Stimulated activated CD4-positive, alpha-beta T cell treated with anti-CD3 and anti-CD28 coated beads, Interleukin-1b, Interleukin-23, amount 100 ng/mL, for 4 hours (primary cell): ENCODE measurements around the gene RIMOC1.
"Not testable (repeated sequence)": the region's sequence is repeated elsewhere in the genome, so short reads cannot be mapped to it uniquely, and the experiment has no call there.

ENCODE experiments used
- DNase-seq, 2 donors: peaks; one replicate each; pipeline ENCODE4 v3.0.0-alpha.2; 2020; ENCODE audit warnings: low read depth in 2 of 2

The RIMOC1 gene

DNA sequence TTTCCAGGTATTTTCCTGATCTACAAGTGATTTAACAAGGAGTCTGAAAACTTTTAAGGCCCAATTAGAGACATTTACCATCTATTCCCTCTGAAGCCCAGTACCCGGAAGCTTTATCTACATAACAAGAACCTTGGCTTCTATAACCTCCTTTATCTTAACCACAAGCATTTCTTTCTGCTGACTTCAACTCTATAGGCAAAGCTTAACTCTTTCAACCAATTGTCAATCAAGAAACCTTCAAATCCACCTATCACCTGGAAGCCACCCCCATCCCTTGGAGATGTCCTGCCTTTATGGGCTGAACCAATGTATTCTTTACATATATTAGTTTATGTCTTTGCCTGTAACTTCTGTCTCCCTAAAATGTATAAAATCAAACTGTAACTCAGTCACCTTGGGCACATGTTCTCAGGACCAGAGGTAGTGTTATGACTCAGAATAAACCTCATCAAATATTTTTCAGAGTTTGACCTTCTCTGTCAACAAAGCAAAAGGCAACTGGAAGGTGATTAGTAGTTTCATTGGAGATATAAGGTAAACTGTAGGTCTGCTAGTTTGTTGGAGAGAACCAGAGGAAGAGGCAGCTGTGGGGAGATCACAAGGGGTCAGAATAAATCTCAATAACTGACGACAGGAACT, 13.0 kb upstream of the RIMOC1 start:
- DNase-seq = no peak

GRCh38 chr5:41892031-41892430, 12.1 kb upstream of the RIMOC1 start:
- DNase-seq = no peak

DNA sequence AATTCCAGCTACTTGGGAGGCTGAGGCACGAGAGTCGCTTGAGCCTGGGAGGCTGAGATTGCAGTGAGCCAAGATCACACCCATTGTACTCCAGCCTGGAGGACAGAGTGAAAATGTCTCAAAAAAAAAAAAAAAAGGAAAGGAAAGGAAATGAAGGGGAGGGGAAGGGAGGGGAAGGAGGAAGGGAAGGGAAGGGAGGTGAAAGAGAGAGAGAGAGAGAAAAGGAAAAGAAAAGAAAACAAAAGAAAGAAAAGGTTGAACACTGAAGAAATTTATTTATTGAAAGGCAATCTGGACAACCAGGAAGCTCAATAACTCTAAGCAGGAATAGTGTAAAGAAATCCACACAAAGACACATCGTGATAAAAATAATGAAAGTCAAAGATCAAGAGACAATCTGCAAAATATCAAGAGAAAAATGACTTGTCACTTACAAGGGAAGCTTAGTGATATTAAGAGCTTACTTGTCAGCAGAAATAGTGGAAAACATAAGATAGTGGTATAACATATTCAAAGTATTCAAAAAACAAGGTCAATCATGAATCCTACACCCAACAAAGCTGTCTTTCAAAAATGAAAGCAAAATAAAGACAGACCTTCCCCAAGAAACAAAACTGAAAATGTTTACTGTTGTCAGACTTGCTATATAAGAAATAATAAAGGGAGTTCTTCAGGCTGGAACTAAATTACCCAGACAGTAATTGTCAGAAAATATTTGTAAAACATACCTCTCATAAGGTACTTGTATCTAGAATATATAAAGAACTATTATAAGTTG, 10.9 kb upstream of the RIMOC1 start:
- no peak for DNase-seq

DNA sequence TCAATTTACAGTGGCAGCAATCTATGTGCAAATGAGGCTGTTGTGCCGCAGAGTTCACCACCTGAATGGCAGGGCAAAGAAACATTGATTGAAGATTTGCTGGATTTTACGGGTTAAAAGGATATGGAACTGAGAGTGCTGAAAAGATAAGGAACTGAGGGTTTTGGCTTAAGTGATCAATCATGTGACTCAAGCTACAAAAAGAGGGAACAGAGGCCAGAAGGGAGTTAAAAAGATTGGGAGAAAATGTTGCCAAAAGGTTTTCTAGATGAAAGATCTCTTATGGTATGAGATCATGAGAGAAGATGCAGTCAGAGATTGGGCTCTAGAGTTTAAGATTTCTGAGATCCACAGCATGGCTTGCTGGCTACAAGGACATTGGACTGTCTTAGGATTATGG, 7.9 kb upstream of the RIMOC1 start:
- DNase-seq = no peak

DNA sequence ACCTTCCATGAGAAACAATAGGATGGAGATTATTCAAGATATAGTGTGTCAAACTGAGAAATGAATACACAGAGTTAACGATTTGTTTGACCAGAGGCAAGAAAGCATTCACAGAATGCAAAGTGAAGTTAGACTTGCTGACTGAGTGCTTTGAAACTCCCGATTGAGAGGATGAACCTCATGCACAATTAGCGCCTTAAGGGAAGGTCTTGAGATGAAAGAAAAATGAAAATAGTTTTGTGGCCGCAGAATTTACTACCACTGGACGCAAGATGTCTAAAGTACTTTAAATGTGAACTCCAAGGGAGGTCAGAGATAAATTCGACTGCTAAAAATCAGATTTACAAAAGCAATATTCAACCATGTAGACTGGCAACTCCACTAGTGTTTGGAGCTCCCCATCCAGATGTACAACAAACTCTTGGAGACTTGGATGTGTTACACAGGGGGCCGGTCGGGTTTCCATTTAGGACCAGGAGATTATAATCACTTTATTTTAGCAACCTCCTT, 707 bp upstream of the RIMOC1 start:
- no peak for DNase-seq

- DNase-seq = no peak
These were observed 2.0 kb downstream of the RIMOC1 start for GRCh38 chr5:41906151-41906550.

DNA sequence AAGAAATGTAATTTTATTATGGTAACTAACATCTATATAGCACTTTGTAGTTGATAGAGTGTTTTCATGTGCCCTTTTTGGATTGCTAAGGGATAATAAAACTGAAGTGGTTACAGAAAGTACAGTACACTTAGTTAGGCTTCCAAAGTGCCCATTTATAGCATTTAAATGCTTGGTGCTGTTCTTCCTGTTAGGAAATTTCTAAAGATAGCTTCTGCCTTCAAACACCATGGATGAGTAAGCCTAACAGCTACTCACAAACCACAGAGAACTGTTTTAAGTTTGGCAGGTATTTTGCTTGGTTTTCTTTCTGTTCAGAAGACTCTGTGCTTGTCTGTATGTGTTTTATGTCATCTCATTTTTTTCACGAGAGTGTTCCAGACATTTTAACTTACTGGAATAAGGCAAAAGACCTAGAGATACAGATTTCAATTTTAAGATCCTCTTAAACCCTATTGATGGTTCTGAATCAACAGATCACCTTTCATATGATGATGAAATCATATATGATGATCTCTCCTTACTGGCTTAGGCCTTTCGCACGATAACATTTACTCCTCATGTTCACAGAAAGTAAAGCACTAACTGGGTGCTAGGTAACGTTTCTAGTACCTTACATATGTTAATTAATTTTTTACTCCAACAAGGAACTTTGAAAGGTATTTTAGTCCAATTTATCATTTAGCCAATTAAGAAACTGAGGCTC, 4.4 kb downstream of the RIMOC1 start:
- no peak for DNase-seq

- DNase-seq = no peak
These were observed 14.0 kb downstream of the RIMOC1 start for GRCh38 chr5:41918105-41918504.

- no peak for DNase-seq
These were observed 17.0 kb downstream of the RIMOC1 start for GRCh38 chr5:41921166-41921565.

- DNase-seq = no peak
These were observed 17.7 kb downstream of the RIMOC1 start for GRCh38 chr5:41921874-41922273.

GRCh38 chr5:41924526-41924871, 20.4 kb downstream of the RIMOC1 start:
- DNase-seq = no peak

DNA sequence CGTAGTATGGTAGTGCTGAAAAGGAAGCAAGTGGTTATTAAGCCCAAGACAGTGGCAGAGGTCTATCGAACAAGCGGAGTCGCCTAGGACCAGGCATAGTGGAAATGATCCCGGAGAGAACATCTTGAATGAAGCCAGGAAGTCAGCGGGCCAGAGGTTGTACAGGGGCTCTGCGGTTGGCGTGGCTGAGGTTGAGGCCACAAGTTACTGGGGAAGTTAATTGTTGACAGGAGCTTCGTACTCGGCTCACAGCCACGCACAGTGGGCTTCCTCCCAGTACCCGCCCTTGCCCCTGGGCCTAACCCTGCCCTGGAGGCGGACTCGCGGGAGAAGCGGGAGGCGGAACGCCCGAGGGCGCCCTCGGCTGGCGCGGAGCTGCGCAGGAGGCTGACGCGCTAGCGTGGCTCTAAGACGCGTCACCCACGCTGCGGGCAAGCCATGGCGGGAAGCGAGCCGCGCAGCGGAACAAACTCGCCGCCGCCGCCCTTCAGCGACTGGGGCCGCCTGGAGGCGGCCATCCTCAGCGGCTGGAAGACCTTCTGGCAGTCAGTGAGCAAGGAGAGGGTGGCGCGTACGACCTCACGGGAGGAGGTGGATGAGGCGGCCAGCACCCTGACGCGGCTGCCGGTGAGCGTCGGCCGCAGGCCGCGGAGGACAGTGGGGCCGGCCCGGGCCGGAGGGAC, 20.9 kb downstream of the RIMOC1 start, which contains the start of gene FBXO4:
TSS of gene FBXO4 (plus strand) at position 410 of the 683 bp plus-strand sequence. CDS start at position 439, 29 bp downstream.
- DNase-seq = peak; percentile 78 to 83

DNA sequence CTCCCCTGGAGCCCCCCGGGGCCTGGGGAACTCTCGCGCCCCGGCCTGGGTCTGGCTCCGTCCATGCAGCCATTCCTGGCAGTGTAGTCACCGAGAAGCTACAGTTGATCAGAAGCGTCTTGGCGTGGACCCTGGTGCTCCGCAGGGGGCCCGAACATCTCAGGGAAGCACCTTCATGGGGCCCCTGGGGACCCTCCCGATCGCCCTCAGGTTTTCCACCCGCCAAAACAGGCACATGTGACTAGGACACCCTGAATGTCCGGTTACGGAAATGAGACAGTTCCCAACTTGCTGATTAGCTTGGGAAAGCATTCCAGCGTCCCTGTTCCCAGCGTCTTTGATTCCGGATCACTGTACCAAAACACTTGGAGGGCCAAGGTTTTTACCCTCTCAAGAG, 21.4 kb downstream of the RIMOC1 start:
- DNase-seq = peak in 1 of 2 donors; percentile 14

DNA sequence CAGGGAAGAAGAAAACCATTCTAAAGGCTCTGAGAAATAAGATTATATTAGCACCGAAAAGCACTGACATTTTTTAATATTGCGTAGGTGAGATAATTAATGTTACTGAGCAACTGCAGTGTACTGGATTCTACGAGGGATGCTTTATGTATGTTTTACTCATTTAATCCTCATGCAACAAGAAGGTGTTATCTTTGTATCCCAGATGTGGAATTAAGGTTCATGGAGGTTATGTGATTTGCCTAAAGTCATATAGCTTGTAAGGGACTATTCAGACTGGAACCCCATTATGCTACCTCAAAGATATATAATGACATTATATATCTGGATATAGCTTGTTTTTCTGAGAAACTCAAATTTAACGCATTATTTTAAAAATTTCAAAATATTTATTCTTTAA, 23.5 kb downstream of the RIMOC1 start:
- no peak for DNase-seq

GRCh38 chr5:41929035-41929434, 24.9 kb downstream of the RIMOC1 start:
- DNase-seq = no peak

DNA sequence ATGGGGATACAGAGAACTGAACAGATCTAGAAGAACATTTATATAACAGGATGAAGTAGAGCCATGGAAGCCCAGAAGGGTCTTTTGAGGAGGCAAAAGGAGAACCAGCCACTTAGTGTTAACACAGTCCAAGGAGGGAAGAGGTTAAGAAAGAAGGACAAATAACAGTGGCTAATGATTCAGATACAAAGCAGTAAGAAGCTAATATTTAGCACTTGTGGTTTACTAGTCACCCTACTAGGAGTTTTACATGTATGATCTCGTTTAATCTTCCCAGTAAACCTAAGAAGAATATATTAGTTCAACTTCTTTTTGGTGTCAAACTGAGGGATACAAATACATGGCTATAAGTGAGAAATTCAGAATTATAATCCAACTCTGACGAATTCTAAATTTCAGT, 28.6 kb downstream of the RIMOC1 start:
- no peak for DNase-seq

DNA sequence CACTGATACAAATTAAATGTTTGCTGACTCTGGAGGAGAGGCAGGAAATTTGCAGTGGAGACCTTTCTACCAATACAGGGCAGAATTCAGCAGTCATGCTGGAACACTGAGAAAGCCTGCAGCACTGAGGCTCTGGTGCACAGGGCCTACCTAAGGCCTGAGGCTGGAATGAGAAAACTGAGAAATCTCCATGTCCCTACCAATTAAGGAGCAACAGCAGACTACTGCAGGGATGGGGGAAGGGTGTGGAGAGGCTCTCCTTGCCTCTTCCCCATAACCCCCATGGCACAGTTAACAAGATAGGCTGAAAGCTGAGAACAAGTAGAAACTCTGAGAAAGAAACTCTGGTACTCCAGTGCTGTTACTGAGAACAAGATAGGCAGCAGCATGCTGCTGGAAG, 31.4 kb downstream of the RIMOC1 start:
- no peak for DNase-seq

DNA sequence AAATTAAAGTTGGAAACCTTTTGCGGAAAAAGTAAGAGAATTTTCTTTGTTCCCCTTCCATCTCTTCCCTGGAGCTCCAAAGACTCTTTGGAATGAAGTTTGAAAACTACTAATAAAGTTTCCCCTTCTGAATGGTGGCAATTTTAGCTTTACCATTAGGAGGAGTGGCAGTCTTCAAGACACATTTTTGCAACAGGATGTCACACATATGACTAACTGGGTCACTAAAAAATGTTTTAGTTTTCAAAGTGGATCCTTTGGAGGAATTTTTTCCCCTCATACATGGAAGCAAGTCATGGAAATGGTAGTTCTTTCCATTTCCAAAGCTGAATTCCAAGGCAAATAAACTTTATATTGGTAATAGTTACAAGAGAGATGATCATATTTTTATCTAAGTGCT, 36.5 kb downstream of the RIMOC1 start:
- DNase-seq = no peak

DNA sequence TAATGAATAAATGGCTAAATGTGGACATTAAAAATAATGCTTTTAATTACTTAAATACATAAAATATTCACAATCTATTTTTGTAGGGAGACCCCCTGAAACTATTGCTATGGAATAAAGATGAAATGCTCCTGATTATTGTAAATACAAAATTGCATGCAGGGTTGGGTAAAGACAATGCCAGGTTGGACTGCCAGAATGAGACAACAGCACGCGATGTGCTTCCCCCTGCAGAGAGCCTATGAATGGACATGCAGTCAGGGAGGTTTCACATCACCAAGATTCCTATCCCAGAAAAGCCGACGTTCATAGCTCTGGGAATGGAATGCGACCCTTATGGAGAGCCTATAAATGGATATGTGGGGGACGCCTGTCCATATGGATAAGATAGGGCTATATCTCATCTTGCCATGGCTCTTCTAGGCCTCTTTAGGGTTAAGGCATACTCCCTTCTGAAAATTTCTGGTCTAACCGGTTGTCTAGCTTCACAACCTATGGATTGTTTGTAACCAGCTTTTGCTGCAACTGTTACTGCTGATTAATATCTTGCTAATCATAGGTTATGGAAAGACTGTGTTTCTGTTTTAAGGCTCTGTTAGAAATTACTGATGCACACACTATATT, 41.3 kb downstream of the RIMOC1 start:
- DNase-seq = not testable (repeated sequence)

- DNase-seq = no peak
These were observed 47.1 kb downstream of the RIMOC1 start for GRCh38 chr5:41951224-41951623.
